A673 (cell line): Measurements from ENCODE around the gene PON3.

Experiments
- CTCF ChIP-seq: fragments of 300-800, 200-600 bp; sonication (generic); conservative IDR thresholded peaks from 2 replicates; pipeline ENCODE4 v1.5.1; 2017; ENCODE audit warnings: low read depth, mild to moderate bottlenecking, antibody characterized with exemption, low read length, moderate library complexity, mixed read lengths
- EZH2 ChIP-seq: fragments of 200-600 bp; sonication (generic); IDR thresholded peaks from 2 replicates; pipeline ENCODE4 v1.6.1; 2017; ENCODE audit warnings: borderline replicate concordance, low read depth, mild to moderate bottlenecking, mixed read lengths, antibody characterized with exemption, low read length; ENCODE audit not compliant: poor library complexity, severe bottlenecking

GRCh38 chr7:95389516-95389915, 6.7 kb downstream of the PON3 start:
- TF ChIP-seq CTCF (no peak), EZH2 (no peak)
